T47D (cell line): ENCODE measurements around the gene SHF.

Source experiments
- DNase-seq, 2 experiments: peaks; one replicate each; pipeline versions ENCODE4 v3.0.0 to v3.0.0-alpha.2; 2011 to 2012; ENCODE audit warnings: low read depth in 1 of 2, low spot score in 1 of 2
- JUND ChIP-seq: IDR thresholded peaks from 2 replicates; pipeline ENCODE4 v1.6.1; 2012; ENCODE audit warnings: low read depth
- in situ Hi-C: cut with HindIII; loops from 2 replicates; pipeline ENCODE4 v1.10.0; 2016; ENCODE audit warnings: low sequenced_read_pairs, low pct_unique_long_range_greater_than_20kb

SHF gene

GRCh38 chr15:45157974-45158373 lies 29.8 kb downstream of the SHF start:
- TF ChIP-seq JUND: no peak
- in situ Hi-C loops: no loop called here
- no peak for DNase-seq

DNA sequence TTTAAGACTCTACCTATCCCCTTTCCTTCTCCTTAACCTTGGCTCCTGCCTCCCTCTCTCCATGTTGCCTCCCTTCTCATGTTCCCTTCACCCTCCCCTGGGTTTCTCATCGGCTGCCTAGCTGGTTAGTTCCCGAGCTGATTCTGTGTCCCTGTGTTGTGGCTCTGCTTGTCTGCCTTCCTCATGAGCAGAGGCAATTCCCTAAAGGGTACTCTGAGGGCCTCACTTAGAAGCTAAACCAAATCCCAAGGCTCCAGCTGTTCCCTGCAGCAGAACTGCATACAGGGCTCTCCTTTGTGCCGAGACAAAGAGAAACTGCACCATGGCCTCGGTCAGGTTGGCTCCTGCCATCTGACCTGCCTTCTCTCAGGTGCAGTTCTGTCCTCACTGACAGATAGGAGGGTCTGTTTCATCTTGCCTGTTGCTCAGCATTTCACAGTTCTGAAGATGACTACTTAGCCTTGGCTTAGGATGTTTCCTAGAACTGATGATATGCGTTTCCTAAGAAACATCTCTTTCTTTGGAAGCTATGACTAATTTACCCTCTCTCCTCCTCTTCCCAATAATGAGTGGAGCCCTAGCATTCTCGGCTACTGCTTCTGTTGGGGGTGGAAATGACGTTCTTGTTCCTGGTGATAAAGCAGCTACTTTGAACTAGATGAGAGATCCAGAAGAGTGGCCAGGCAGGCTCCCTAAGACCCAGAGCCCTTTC lies 30.9 kb downstream of the SHF start:
- no peak for DNase-seq
- TF ChIP-seq JUND: no peak
- in situ Hi-C loops: no loop called here

- in situ Hi-C loops: no loop called here
- no peak for TF ChIP-seq JUND
- no peak for DNase-seq
Observed at GRCh38 chr15:45155739-45156138, 32.0 kb downstream of the SHF start.

- in situ Hi-C loops: no loop called here
- no peak for TF ChIP-seq JUND
- no peak for DNase-seq
Observed at GRCh38 chr15:45151998-45152828, 35.6 kb downstream of the SHF start.

DNA sequence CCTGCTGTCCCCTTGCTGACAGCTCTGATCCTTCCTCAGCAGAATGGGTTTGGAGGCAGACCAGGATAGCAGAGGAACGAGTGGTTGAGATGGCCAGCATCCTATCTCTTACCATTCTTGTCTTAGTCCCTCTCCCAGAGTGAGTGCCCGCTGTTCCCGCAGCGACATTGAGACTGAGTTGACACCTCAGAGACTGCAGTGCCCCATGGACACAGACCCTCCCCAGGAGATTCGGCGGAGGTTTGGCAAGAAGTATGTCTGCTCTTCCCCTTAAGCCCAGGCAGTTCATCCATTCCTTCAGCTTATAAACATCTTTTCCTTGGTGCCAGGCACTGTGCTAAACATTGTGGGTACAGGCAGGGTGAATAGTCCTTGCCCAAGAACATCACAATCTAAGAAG lies 36.8 kb downstream of the SHF start:
- in situ Hi-C loops: no loop called here
- no peak for TF ChIP-seq JUND
- DNase-seq: no peak

DNA sequence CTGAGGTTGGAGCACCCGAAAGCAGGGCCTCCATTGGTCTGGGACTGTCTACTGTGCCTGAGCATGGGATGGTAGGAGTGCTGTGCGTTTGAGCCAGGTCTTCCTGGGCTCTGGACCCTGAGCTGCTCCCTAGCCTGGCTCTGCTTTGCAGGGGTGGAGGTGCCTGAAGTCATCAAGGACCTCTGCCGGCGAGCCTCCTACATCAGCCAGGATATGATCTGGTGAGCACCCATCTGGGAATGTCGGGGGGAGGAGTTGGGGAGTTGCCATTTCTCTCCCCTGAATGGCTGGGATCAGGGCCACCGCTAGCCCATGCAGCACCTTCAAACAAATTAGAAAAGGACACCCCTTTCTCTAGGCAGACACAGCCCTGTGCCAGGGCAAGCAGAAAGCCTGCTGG lies 37.3 kb downstream of the SHF start:
- TF ChIP-seq JUND: no peak
- in situ Hi-C loops: no loop called here
- DNase-seq: no peak

GRCh38 chr15:45149060-45149459 lies 38.7 kb downstream of the SHF start:
- TF ChIP-seq JUND: no peak
- DNase-seq: no peak
- in situ Hi-C loops: no loop called here

- in situ Hi-C loops: no loop called here
- TF ChIP-seq JUND: no peak
- DNase-seq: no peak
Observed at GRCh38 chr15:45148076-45149059, 39.4 kb downstream of the SHF start.

- in situ Hi-C loops: no loop called here
- no peak for DNase-seq
- no peak for TF ChIP-seq JUND
Observed at GRCh38 chr15:45147606-45148005, 40.2 kb downstream of the SHF start.

DNA sequence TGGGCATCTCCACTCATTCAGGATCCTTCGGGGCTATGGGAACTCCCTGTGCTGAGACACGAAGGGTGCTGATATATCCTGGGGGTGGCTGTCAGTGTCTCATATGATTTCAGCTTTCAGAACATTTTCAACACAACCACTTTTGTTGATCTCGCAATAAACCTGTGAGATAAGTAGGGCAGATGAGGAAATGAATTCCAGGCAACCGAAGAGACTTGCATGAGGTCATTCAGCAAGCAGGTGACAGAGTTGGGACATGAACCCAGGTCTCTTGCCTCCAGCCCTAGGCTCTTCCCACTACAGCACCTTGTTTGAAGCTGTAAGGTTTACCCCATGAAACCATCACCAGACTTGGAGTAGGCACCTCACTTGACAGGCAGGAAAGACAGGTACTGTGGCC lies 41.4 kb downstream of the SHF start:
- peak; percentile 46 to 68 for DNase-seq
- TF ChIP-seq JUND: no peak
- in situ Hi-C loops: no loop called here

DNA sequence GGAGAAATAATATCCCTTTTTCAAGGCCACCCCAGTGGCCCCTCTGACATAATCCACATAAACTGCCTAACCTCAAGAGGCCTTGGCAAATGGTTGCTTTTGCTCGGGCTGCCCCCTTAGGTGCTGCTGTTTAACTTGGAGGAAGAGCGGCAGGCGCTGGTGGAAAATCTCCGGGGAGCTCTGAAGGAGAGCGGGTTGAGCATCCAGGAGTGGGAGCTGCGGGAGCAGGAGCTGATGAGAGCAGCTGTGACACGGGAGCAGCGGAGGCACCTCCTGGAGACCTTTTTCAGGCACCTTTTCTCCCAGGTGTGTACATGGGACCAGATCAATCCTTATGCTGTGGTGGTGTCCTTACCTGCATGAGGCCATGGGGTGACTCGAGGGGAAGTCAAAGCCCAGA lies 43.0 kb downstream of the SHF start:
- in situ Hi-C loops: no loop called here
- no peak for TF ChIP-seq JUND
- no peak for DNase-seq

- in situ Hi-C loops: no loop called here
- no peak for TF ChIP-seq JUND
- DNase-seq: no peak
Observed at GRCh38 chr15:45143946-45144345, 43.8 kb downstream of the SHF start.
